MM.1S (cell line): ENCODE data around the gene GOLGA6A.

Source experiments
- DNase-seq: peaks from one replicate; pipeline ENCODE4 v3.0.0-alpha.2; 2015
- H2AFZ ChIP-seq: fragments of 300-600 bp; sonication (generic); 2 replicates; pipeline ENCODE4 v1.6.0; 2016; ENCODE audit warnings: antibody characterized with exemption, low read length
- H3F3A ChIP-seq: fragments of 300-600 bp; sonication (generic); 2 replicates; pipeline ENCODE4 v1.6.1; 2016; ENCODE audit warnings: mild to moderate bottlenecking, antibody characterized with exemption, low read length, moderate library complexity, mixed read lengths; ENCODE audit not compliant: insufficient read depth
- H3K27ac ChIP-seq: fragments of 300-600 bp; sonication (generic); 2 replicates; pipeline ENCODE4 v1.5.1; 2016; ENCODE audit warnings: mild to moderate bottlenecking, low read length
- H3K27me3 ChIP-seq: fragments of 300-600 bp; sonication (generic); replicated peaks from 2 replicates; pipeline ENCODE4 v1.6.0; 2016; ENCODE audit warnings: low read length; ENCODE audit not compliant: insufficient read depth
- H3K36me3 ChIP-seq: fragments of 300-600 bp; sonication (generic); replicated peaks from 2 replicates; pipeline ENCODE4 v1.6.1; 2016; ENCODE audit warnings: mild to moderate bottlenecking, low read length, mixed read lengths; ENCODE audit not compliant: insufficient read depth
- H3K4me1 ChIP-seq: fragments of 300-600 bp; sonication (generic); 2 replicates; pipeline ENCODE4 v1.6.1; 2016; ENCODE audit warnings: low read length, mixed read lengths
- H3K4me2 ChIP-seq: fragments of 300-600 bp; sonication (generic); 2 replicates; pipeline ENCODE4 v1.6.0; 2016; ENCODE audit warnings: low read depth, low read length
- H3K4me3 ChIP-seq: fragments of 300-600 bp; sonication (generic); 2 replicates; pipeline ENCODE4 v1.5.1; 2016; ENCODE audit warnings: low read length, mixed read lengths
- H3K79me2 ChIP-seq: fragments of 300-600 bp; sonication (generic); 2 replicates; pipeline ENCODE4 v1.6.1; 2016; ENCODE audit warnings: mixed run types, low read length, mixed read lengths
- H3K9ac ChIP-seq: fragments of 300-600 bp; sonication (generic); 2 replicates; pipeline ENCODE4 v1.6.1; 2016; ENCODE audit warnings: low read length, mixed read lengths
- H3K9me2 ChIP-seq: fragments of 300-600 bp; sonication (generic); replicated peaks from 2 replicates; pipeline ENCODE4 v1.6.1; 2016; ENCODE audit warnings: mild to moderate bottlenecking, low read length, mixed read lengths; ENCODE audit not compliant: insufficient read depth
- H3K9me3 ChIP-seq: fragments of 300-600 bp; sonication (generic); replicated peaks from 2 replicates; pipeline ENCODE4 v1.6.1; 2016; ENCODE audit warnings: mild to moderate bottlenecking, low read length, mixed read lengths; ENCODE audit not compliant: insufficient read depth
- H4K20me1 ChIP-seq: fragments of 300-600 bp; sonication (generic); 2 replicates; pipeline ENCODE4 v1.6.1; 2016; ENCODE audit warnings: mild to moderate bottlenecking, low read length, moderate library complexity, mixed read lengths; ENCODE audit not compliant: insufficient read depth
- EZH2 ChIP-seq: fragments of 300-600 bp; sonication (generic); optimal IDR thresholded peaks from 2 replicates; pipeline ENCODE3; 2017; ENCODE audit warnings: low read depth, mild to moderate bottlenecking, antibody characterized with exemption, low read length, mixed read lengths
- EZH2phosphoT487 ChIP-seq: fragments of 300-600 bp; sonication (generic); IDR thresholded peaks from 2 replicates; pipeline ENCODE4 v1.6.1; 2018; ENCODE audit warnings: antibody characterized with exemption, low read length
- TF ChIP-seq, protein P1 (sequence below): fragments of 300-600 bp; sonication (generic); IDR thresholded peaks from 2 replicates; pipeline ENCODE4 v1.5.1; 2016; ENCODE audit warnings: antibody characterized with exemption, low read length, mixed read lengths

The GOLGA6A gene

DNA sequence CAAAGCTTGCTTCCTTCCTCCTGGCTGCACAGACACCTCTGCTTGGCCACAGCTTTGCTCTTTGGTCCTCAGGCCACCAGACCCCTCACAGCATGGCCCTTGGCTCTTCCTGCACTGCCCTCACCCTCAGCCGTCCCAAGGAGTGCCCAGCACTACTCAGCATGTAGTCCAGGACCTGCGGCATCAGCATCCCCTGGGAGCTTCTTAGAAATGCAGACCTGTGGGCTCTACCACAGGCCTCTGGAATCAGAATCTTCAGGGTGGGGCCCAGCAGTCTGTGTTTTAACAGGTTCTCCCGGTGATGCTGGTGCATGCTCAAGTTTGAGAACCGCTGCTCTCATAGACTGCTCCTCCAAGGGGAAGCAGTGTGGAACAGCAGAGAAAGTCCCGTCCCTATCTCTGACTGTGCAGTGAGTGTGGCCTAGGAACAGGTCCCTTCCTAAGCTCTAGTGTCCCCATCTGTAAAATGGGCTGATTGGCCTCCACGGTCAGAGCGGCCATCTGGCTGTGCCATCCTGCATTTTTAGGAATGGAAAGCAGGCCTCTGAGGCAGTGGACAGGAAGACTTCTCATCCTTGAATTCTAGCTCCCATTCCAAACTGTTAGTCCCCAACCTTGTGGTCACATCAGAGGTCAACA is 36.6 kb downstream of the GOLGA6A start:
- no peaks in the 10 kb centered on the region for H4K20me1 ChIP-seq
- H2AFZ ChIP-seq = no peak overlapping the region

GRCh38 chr15:74045184-74045583 is 37.2 kb downstream of the GOLGA6A start:
- Histone ChIP-seq H3K9me2 (no peaks in the 10 kb centered on the region), H3K4me2 (no peak overlapping the region), H3K27ac (no peak overlapping the region), H3K36me3 (no peaks in the 10 kb centered on the region), H3K9ac (no peak overlapping the region), H4K20me1 (no peaks in the 10 kb centered on the region), H3K9me3 (no peaks in the 10 kb centered on the region), H3K4me3 (no peak overlapping the region), H3K27me3 (no peaks in the 10 kb centered on the region), H3K4me1 (no peaks in the 10 kb centered on the region), H2AFZ (no peak overlapping the region), H3K79me2 (no peaks in the 10 kb centered on the region), H3F3A (no peaks in the 10 kb centered on the region)
- TF ChIP-seq EZH2 (no peak), EZH2phosphoT487 (no peak)
- TF ChIP-seq, protein P1, sequence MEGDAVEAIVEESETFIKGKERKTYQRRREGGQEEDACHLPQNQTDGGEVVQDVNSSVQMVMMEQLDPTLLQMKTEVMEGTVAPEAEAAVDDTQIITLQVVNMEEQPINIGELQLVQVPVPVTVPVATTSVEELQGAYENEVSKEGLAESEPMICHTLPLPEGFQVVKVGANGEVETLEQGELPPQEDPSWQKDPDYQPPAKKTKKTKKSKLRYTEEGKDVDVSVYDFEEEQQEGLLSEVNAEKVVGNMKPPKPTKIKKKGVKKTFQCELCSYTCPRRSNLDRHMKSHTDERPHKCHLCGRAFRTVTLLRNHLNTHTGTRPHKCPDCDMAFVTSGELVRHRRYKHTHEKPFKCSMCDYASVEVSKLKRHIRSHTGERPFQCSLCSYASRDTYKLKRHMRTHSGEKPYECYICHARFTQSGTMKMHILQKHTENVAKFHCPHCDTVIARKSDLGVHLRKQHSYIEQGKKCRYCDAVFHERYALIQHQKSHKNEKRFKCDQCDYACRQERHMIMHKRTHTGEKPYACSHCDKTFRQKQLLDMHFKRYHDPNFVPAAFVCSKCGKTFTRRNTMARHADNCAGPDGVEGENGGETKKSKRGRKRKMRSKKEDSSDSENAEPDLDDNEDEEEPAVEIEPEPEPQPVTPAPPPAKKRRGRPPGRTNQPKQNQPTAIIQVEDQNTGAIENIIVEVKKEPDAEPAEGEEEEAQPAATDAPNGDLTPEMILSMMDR = no peak
- DNase-seq = no peak

More for the DNA sequence above, 36.6 kb downstream of the GOLGA6A start:
- Histone ChIP-seq H3K4me3 (no peak overlapping the region), H3K4me2 (no peak overlapping the region), H3K27me3 (no peaks in the 10 kb centered on the region), H3F3A (no peaks in the 10 kb centered on the region), H3K9ac (no peak overlapping the region), H3K79me2 (no peaks in the 10 kb centered on the region), H3K9me3 (no peaks in the 10 kb centered on the region), H3K36me3 (no peaks in the 10 kb centered on the region), H3K27ac (no peak overlapping the region), H3K9me2 (no peaks in the 10 kb centered on the region), H3K4me1 (no peaks in the 10 kb centered on the region)
- DNase-seq = no peak
- TF ChIP-seq, protein P1 = no peak
- no peak for TF ChIP-seq EZH2phosphoT487
- no peak for TF ChIP-seq EZH2

DNA sequence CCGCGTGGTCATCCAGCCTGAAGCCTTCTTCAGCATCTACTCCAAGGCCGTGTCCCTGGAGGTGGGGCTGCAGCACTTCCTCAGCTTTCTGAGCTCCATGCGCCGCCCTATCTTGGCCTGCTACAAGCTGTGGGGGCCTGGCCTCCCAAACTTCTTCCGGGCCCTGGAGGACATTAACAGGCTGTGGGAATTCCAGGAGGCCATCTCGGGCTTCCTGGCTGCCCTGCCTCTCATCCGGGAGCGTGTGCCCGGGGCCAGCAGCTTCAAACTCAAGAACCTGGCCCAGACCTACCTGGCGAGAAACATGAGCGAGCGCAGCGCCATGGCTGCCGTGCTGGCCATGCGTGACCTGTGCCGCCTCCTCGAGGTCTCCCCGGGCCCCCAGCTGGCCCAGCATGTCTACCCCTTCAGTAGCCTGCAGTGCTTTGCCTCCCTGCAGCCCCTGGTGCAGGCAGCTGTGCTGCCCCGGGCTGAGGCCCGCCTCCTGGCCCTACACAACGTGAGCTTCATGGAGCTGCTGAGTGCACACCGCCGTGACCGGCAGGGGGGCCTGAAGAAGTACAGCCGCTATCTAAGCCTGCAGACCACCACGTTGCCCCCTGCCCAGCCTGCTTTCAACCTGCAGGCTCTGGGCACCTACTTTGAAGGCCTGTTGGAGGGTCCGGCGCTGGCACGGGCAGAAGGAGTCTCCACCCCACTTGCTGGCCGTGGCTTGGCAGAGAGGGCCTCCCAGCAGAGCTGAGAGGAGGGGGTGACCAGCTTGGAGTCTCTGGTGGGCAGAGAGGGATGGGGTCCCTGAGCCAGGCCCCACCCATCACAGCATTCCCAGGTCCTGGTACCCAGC is 37.9 kb downstream of the GOLGA6A start:
- no peak for TF ChIP-seq EZH2phosphoT487
- TF ChIP-seq, protein P1 = no peak
- TF ChIP-seq EZH2 = no peak
- no peaks in the 10 kb centered on the region for H3K9me3 ChIP-seq
- DNase-seq = no peak
- no peaks in the 10 kb centered on the region for H4K20me1 ChIP-seq
- H3K36me3 ChIP-seq = no peaks in the 10 kb centered on the region
- no peaks in the 10 kb centered on the region for H3K27me3 ChIP-seq
- H3K27ac ChIP-seq = no peak overlapping the region
- no peaks in the 10 kb centered on the region for H3K9me2 ChIP-seq
- no peaks in the 10 kb centered on the region for H3K4me1 ChIP-seq
- H3K4me2 ChIP-seq = no peak overlapping the region
- no peak overlapping the region for H3K4me3 ChIP-seq
- no peak overlapping the region for H3K9ac ChIP-seq
- H3K79me2 ChIP-seq = no peaks in the 10 kb centered on the region
- H3F3A ChIP-seq = no peaks in the 10 kb centered on the region
- H2AFZ ChIP-seq = no peak overlapping the region
